PC-3 (cell line): ENCODE results near the gene KLHL25. TPM values are rescaled to one million over a fixed set of nuclear protein-coding genes. Genes with fewer than 3 reads are reported as not detected.
"Not testable (repeated sequence)": the region's sequence is repeated elsewhere in the genome, so short reads cannot be mapped to it uniquely, and the experiment has no call there.

Experiments used
- ATAC-seq: fragments of 200-7000 bp; cut with Tn5 transposase; 2 replicates; pipeline ENCODE4 v1.9.1; 2020; ENCODE audit warnings: mild to moderate bottlenecking, moderate library complexity
- BruUV-seq: library from RNA; stranded (reverse); fragments of 400-500 nt; replicated peaks from 2 replicates; lab custom pipeline; 2021; lab: Mats Ljungman, UMichigan
- CTCF ChIA-PET: fragments of 300-600 bp; sonication (Branson Sonifier 250); formaldehyde crosslinking; loops from one replicate; lab custom pipeline; 2022; ENCODE audit warnings: antibody characterized with exemption; lab: Charles Lee
- POLR2A ChIA-PET: fragments of 300-600 bp; sonication (Branson Sonifier 250); formaldehyde crosslinking; loops from one replicate; lab custom pipeline; 2022; ENCODE audit warnings: antibody characterized with exemption; ENCODE audit not compliant: unreplicated experiment; lab: Charles Lee
- DNase-seq: peaks from one replicate; pipeline ENCODE4 v3.0.0-alpha.2; 2015
- H2AFZ ChIP-seq: fragments of 300-600 bp; sonication (generic); 2 replicates; pipeline ENCODE4 v1.6.0; 2016; ENCODE audit warnings: antibody characterized with exemption, low read length
- H3F3A ChIP-seq: fragments of 300-600 bp; sonication (generic); one replicate; pipeline ENCODE4 v1.6.0; 2017; ENCODE audit warnings: antibody characterized with exemption, low read length, control low read depth, mild to moderate bottlenecking; ENCODE audit not compliant: unreplicated experiment
- H3K27ac ChIP-seq: fragments of 300-600 bp; sonication (generic); 2 replicates; pipeline ENCODE4 v1.5.1; 2016; ENCODE audit warnings: mild to moderate bottlenecking, low read length
- H3K27me3 ChIP-seq: fragments of 300-600 bp; sonication (generic); 2 replicates; pipeline ENCODE4 v1.6.1; 2016; ENCODE audit warnings: low read length, mixed read lengths
- H3K36me3 ChIP-seq: fragments of 300-600 bp; sonication (generic); 2 replicates; pipeline ENCODE4 v1.6.1; 2016; ENCODE audit warnings: low read depth, mixed run types, low read length, mixed read lengths
- H3K4me1 ChIP-seq: fragments of 300-600 bp; sonication (generic); 2 replicates; pipeline ENCODE4 v1.5.1; 2016; ENCODE audit warnings: low read length; ENCODE audit not compliant: insufficient read depth
- H3K4me2 ChIP-seq: fragments of 300-600 bp; sonication (generic); 2 replicates; pipeline ENCODE4 v1.6.0; 2016; ENCODE audit warnings: low read length
- H3K4me3 ChIP-seq: fragments of 300-600 bp; sonication (generic); 2 replicates; pipeline ENCODE4 v1.5.1; 2016; ENCODE audit warnings: mild to moderate bottlenecking, low read length, mixed read lengths
- H3K79me2 ChIP-seq: fragments of 300-600 bp; sonication (generic); 2 replicates; pipeline ENCODE4 v1.6.1; 2017; ENCODE audit warnings: low read length, mixed read lengths
- H3K9ac ChIP-seq: fragments of 300-600 bp; sonication (generic); 2 replicates; pipeline ENCODE4 v1.6.0; 2016; ENCODE audit warnings: mild to moderate bottlenecking, low read length
- H3K9me2 ChIP-seq: fragments of 300-600 bp; sonication (generic); replicated peaks from 2 replicates; pipeline ENCODE4 v1.6.1; 2016; ENCODE audit warnings: mixed run types, low read length, mixed read lengths
- H3K9me3 ChIP-seq: fragments of 300-600 bp; sonication (generic); 2 replicates; pipeline ENCODE4 v1.6.1; 2016; ENCODE audit warnings: low read length, mixed read lengths
- H4K20me1 ChIP-seq: fragments of 300-600 bp; sonication (generic); 2 replicates; pipeline ENCODE4 v1.6.1; 2016; ENCODE audit warnings: low read length, mixed read lengths
- EZH2 ChIP-seq: fragments of 300-600 bp; sonication (generic); IDR thresholded peaks from one replicate; pipeline ENCODE4 v1.6.1; 2017; ENCODE audit warnings: antibody characterized with exemption, mild to moderate bottlenecking, low read length; ENCODE audit not compliant: unreplicated experiment
- EZH2phosphoT487 ChIP-seq: fragments of 300-600 bp; sonication (generic); IDR thresholded peaks from 2 replicates; pipeline ENCODE4 v1.6.1; 2018; ENCODE audit warnings: mild to moderate bottlenecking, antibody characterized with exemption, low read length, borderline replicate concordance
- intact Hi-C: fragments of 100-400 bp; cut with micrococcal nuclease; formaldehyde crosslinking; loops from 2 replicates; pipeline ENCODE4 v1.9.0; 2023
- total RNA-seq: library from RNA; depleted of rRNA; stranded (reverse); fragments of >200 nt; gene quantifications from 2 replicates; pipeline ENCODE4 v1.2.3, GENCODE V29; 2014
- TF ChIP-seq, protein P1 (sequence below): fragments of 300-600 bp; sonication (generic); conservative IDR thresholded peaks from 2 replicates; pipeline ENCODE4 v1.5.1; 2017; ENCODE audit warnings: antibody characterized with exemption, low read depth, mild to moderate bottlenecking, low read length

The KLHL25 gene
- total RNA-seq, 1 experiment from 2014 or later: 7.2 TPM

DNA sequence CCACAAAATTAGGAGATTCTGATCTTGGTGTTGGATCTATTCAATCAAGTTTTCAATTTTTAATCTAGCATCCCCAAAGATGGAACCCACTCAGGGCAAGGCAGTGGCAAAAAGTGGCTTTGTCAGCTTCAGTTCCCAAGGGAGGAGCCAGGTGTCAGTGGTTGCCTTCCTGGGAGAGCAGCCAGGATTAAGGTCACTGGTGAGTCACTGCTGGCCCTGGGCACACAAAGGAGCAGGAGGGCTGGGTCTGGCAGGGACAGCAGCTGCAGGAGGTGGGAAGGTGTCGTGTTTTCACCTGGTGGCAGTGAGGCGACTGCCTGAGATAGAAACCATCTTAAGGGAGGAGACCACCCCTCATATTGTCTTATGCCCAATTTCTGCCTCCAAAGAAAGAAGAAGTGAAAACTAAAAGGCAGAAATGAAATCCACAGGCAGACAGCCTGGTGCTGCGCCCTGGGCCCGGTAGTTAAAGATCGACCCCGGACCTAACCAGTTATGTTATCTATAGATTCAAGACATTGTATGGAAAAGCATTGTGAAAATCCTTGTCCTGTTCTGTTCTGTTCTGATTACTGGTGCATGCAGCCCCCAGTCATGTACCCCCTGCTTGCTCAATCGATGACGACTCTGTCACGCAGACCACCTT is 5.9 kb upstream of the KLHL25 start:
- intact Hi-C loops: loop anchor here (1.0 kb wide), 1 partner anchor 40 kb away; no protein-coding TSS in a partner anchor
- Histone ChIP-seq H2AFZ (no peak overlapping the region), H3K27ac (no peak overlapping the region), H3K4me2 (peak overlapping the region; percentile 36; the same call in 1 of the 2 replicates), H3K9ac (no peak overlapping the region), H3K9me3 (no peaks in the 10 kb centered on the region), H4K20me1 (no peaks in the 10 kb centered on the region), H3K27me3 (no peaks in the 10 kb centered on the region), H3K36me3 (no peaks in the 10 kb centered on the region), H3K4me3 (no peak overlapping the region), H3K9me2 (no peaks in the 10 kb centered on the region), H3K4me1 (peaks cover 11% of the 10 kb centered on the region), H3K79me2 (no peaks in the 10 kb centered on the region), H3F3A (no peaks in the 10 kb centered on the region)
- POLR2A ChIA-PET: interaction anchor here (0.5 kb wide), 1 partner anchor 1590 kb away, joined by 8 read pairs; no protein-coding TSS in a partner anchor
- ATAC-seq (peak; percentile 99), DNase-seq (peak; percentile 93)
- no peak for TF ChIP-seq EZH2phosphoT487
- TF ChIP-seq, protein P1, sequence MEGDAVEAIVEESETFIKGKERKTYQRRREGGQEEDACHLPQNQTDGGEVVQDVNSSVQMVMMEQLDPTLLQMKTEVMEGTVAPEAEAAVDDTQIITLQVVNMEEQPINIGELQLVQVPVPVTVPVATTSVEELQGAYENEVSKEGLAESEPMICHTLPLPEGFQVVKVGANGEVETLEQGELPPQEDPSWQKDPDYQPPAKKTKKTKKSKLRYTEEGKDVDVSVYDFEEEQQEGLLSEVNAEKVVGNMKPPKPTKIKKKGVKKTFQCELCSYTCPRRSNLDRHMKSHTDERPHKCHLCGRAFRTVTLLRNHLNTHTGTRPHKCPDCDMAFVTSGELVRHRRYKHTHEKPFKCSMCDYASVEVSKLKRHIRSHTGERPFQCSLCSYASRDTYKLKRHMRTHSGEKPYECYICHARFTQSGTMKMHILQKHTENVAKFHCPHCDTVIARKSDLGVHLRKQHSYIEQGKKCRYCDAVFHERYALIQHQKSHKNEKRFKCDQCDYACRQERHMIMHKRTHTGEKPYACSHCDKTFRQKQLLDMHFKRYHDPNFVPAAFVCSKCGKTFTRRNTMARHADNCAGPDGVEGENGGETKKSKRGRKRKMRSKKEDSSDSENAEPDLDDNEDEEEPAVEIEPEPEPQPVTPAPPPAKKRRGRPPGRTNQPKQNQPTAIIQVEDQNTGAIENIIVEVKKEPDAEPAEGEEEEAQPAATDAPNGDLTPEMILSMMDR: peak; percentile 40; the same call in 1 of the 2 replicates
- BruUV-seq: no TSS peak
- CTCF ChIA-PET: interaction anchor here (0.9 kb wide), 1 partner anchor 14 kb away, joined by 4 read pairs; no protein-coding TSS in a partner anchor

DNA sequence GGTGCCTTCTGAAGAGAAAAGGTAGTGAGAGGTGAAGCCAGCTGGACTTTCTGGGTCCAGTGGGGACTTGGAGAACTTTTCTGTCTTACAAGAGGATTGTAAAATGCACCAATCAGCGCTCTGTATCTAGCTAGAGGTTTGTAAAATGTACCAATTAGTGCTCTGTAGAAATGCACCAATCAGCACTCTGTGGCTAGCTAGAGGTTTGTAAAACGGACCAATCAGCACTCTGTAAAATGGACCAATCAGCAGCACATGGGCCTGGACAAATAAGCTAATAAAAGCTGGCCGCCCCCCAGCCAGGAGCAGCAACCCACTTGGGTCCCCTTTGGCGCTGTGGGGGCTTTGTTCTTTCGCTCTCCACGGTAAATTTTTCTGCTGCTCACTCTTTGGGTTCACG is 1.6 kb upstream of the KLHL25 start:
- H4K20me1 ChIP-seq, intact Hi-C loops, H3K4me3 ChIP-seq, H3K27me3 ChIP-seq, H3K9me3 ChIP-seq, H3K4me2 ChIP-seq, BruUV-seq, CTCF ChIA-PET, H2AFZ ChIP-seq, POLR2A ChIA-PET, H3K9me2 ChIP-seq, H3F3A ChIP-seq, ATAC-seq, DNase-seq, H3K36me3 ChIP-seq, H3K9ac ChIP-seq, H3K27ac ChIP-seq: not testable (repeated sequence)
- Histone ChIP-seq H3K79me2 (peaks cover 31% of the 10 kb centered on the region), H3K4me1 (peaks cover 29% of the 10 kb centered on the region)

DNA sequence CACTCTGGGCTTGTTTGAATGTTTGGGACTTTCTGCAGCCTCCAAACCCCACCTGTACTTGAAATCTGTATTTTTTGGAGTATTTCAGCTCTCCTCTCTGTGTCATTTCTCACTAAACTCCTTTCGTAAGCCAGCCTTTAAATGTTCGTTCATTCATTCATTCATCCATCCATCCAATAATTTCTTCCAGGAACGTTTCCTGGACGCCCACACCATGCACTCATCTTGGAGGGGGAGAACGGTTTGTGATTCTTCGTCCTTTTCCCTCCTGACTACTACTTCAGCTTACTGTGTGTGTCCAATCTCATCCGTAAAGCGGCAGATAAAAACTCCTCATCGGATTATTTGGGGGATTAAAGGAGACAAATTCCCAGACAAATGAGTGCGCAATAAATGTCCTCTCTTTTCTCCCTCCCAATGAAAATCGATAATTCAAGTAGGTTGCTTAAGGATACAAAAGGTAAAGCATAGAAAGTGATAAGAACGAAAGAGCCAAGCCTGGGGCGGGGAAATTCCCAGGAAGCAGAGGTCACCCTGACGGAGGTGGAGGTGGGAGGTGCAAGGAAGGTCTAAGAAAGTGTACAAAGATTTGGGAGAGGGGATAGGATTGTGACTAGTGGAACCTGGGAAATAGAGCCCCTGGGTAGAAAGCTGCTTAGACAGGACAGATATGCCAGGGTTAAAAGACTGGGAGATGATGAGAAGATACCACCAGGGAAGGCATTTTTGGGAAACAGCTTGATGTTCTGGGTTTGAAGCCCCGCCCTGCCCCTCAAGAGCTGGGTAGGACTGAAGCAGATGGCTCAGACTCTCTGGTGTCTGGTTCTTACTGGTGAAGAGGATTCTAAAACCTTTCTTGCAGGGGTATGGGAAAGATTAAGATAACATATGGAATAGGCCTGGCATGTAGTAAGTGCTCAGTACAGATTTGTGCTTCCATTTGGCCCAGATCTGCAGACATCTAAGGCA is 896 bp upstream of the KLHL25 start:
- CTCF ChIA-PET: no interaction called here
- no peak for TF ChIP-seq EZH2phosphoT487
- TF ChIP-seq, protein P1: no peak
- TF ChIP-seq EZH2: no peak
- peaks cover 7% of the 10 kb centered on the region; the same call in 1 of the 2 replicates for H4K20me1 ChIP-seq
- no peak for DNase-seq
- intact Hi-C loops: no loop called here
- BruUV-seq: no TSS peak
- no peak for ATAC-seq
- H3K9ac ChIP-seq: peak overlapping the region; percentile 42; the same call in 1 of the 2 replicates
- H3K36me3 ChIP-seq: no peaks in the 10 kb centered on the region
- no peaks in the 10 kb centered on the region for H3F3A ChIP-seq
- peak overlapping the region; percentile 99 for H2AFZ ChIP-seq
- H3K4me2 ChIP-seq: peak overlapping the region; percentile 88
- no peaks in the 10 kb centered on the region for H3K27me3 ChIP-seq
- H3K4me1 ChIP-seq: peaks cover 25% of the 10 kb centered on the region
- POLR2A ChIA-PET: no interaction called here
- no peaks in the 10 kb centered on the region for H3K9me3 ChIP-seq
- H3K4me3 ChIP-seq: peak overlapping the region; percentile 65
- H3K79me2 ChIP-seq: peaks cover 34% of the 10 kb centered on the region
- no peak overlapping the region for H3K27ac ChIP-seq
- no peaks in the 10 kb centered on the region for H3K9me2 ChIP-seq
